Testis (tissue), 5 donors: ENCODE results near the gene RFX7. TPM values are rescaled to one million over a fixed set of nuclear protein-coding genes. Genes with fewer than 3 reads are reported as not detected.
A peak's percentile ranks its signal among the peaks of the same experiment; 100 is the strongest.

Source experiments
- DNase-seq: peaks from one replicate; pipeline ENCODE4 v3.0.0-alpha.2; 2019
- H3K27ac ChIP-seq, 2 donors: fragments of 200-600 bp; sonication (generic); one replicate each; pipeline ENCODE4 v1.5.1; 2019
- H3K27me3 ChIP-seq: fragments of 200-600 bp; sonication (generic); one replicate; pipeline ENCODE4 v1.5.1; 2019
- H3K36me3 ChIP-seq: fragments of 200-600 bp; sonication (generic); one replicate; pipeline ENCODE4 v1.5.1; 2017; ENCODE audit warnings: low read depth; ENCODE audit errors: missing control alignments
- H3K4me1 ChIP-seq: fragments of 200-600 bp; sonication (generic); one replicate; pipeline ENCODE4 v1.5.1; 2019
- H3K4me3 ChIP-seq, 2 donors: fragments of 200-600 bp; sonication (generic); one replicate each; pipeline ENCODE4 v1.5.1; 2017 to 2019
- H3K9me3 ChIP-seq: fragments of 200-600 bp; sonication (generic); one replicate; pipeline ENCODE4 v1.5.1; 2017
- CTCF ChIP-seq, 3 experiments: fragments of 450-650 bp in 2 of 3; fragments of 200-600 bp in 1 of 3; sonication (generic) in 1 of 3; IDR thresholded peaks; one replicate each; pipeline ENCODE4 v1.5.1; 2016 to 2019; ENCODE audit warnings: antibody characterized with exemption in 3 of 3, mild to moderate bottlenecking in 2 of 3, moderate library complexity in 1 of 3
- POLR2A ChIP-seq: fragments of 450-650 bp; IDR thresholded peaks from one replicate; pipeline ENCODE4 v1.6.1; 2017; ENCODE audit warnings: antibody characterized with exemption, mild to moderate bottlenecking, moderate library complexity
- WGBS, 2 donors: methylation state at CpG; one replicate each; pipeline ENCODE4 v1.1.5; 2018; 5-methylcytosine and 5-hydroxymethylcytosine counted together
- intact Hi-C: fragments of 100-400 bp; cut with DNase I; formaldehyde crosslinking; loops from one replicate; pipeline ENCODE4 v1.15.1; 2023; ENCODE audit warnings: low total_unique reads
- long read RNA-seq, 2 donors: transcript quantifications; one replicate each; lab custom pipeline, GENCODE V29; 2026
- polyA plus RNA-seq: library from polyadenylated mRNA; stranded (reverse); fragments of 350-450 nt; fragmentation: Illumina TruSeq; extraction: RNeasy Lipid Tissue Mini Kit (QIAGEN cat#74804); gene quantifications from one replicate; pipeline ENCODE4 v1.2.3, GENCODE V29; 2014; ENCODE audit warnings: low read depth, low replicate concordance; ENCODE audit not compliant: insufficient read depth
- total RNA-seq, 2 donors: library from RNA; depleted of rRNA; stranded (reverse); fragments of >200 nt; gene quantifications; one replicate each; pipeline ENCODE4 v1.2.3, GENCODE V29; 2016

Gene RFX7
- total RNA-seq (10 to 100 TPM; 19.7 to 21.6 TPM), polyA plus RNA-seq (17.5 TPM)
- long read RNA-seq, donor 1, partial matches to known transcripts = 5 of 10 reads
- long read RNA-seq, donor 1, other reads (novel, unspliced or antisense) = 5 of 10 reads
- long read RNA-seq, donor 2 = 0 reads

- TF ChIP-seq POLR2A = no peak
- TF ChIP-seq CTCF (IDR thresholded peaks at IDR 0.05) = peak in 1 of 3 experiments; percentile 17
- Histone ChIP-seq H3K9me3 (no peaks in the 10 kb centered on the region), H3K4me3 (peak within 1 kb of the TSS; percentile 88 to 94), H3K4me1 (peaks cover 17% of the 10 kb centered on the region), H3K27ac (peak within 1 kb of the TSS; percentile 89 to 95), H3K36me3 (no peaks in the 10 kb centered on the region), H3K27me3 (no peaks in the 10 kb centered on the region)
- WGBS, 2 donors = 0 to 1% methylated on average over 1 to 76 of the region's 85 CpGs
- intact Hi-C loops = no loop called here
- DNase-seq = peak; percentile 84
Observed at GRCh38 chr15:56243163-56244037, at the start of gene RFX7. RFX7 (minus strand) TSS chr15:56243879; CDS start chr15:56243285, 594 bp downstream.

- intact Hi-C loops = no loop called here
- H3K36me3 ChIP-seq = no peaks in the 10 kb centered on the region
- TF ChIP-seq CTCF (IDR thresholded peaks at IDR 0.05) = no peak
- TF ChIP-seq POLR2A = no peak
Observed at GRCh38 chr15:56292546-56293316, 49.1 kb upstream of the RFX7 start.

GRCh38 chr15:56291741-56292140 is 48.1 kb upstream of the RFX7 start:
- H3K4me1 ChIP-seq = no peaks in the 10 kb centered on the region
- H3K4me3 ChIP-seq = no peak overlapping the region
- 80 to 83% methylated on average over 2 of the region's 2 CpGs for WGBS, 2 donors
- H3K27me3 ChIP-seq = no peaks in the 10 kb centered on the region
- no peaks in the 10 kb centered on the region for H3K9me3 ChIP-seq
- intact Hi-C loops = no loop called here
- TF ChIP-seq POLR2A = no peak
- TF ChIP-seq CTCF (IDR thresholded peaks at IDR 0.05) = no peak
- no peak overlapping the region for H3K27ac ChIP-seq
- DNase-seq = no peak
- no peaks in the 10 kb centered on the region for H3K36me3 ChIP-seq

More at GRCh38 chr15:56292546-56293316, 49.1 kb upstream of the RFX7 start:
- Histone ChIP-seq H3K4me1 (no peaks in the 10 kb centered on the region), H3K9me3 (no peaks in the 10 kb centered on the region), H3K27me3 (no peaks in the 10 kb centered on the region), H3K4me3 (no peak overlapping the region), H3K27ac (no peak overlapping the region)
- WGBS, 2 donors = 94 to 97% methylated on average over 5 of the region's 5 CpGs
- no peak for DNase-seq

- 64 to 80% methylated on average over 3 of the region's 3 CpGs for WGBS, 2 donors
- intact Hi-C loops = no loop called here
- DNase-seq = no peak
- Histone ChIP-seq H3K4me1 (no peaks in the 10 kb centered on the region), H3K27me3 (no peaks in the 10 kb centered on the region), H3K4me3 (no peak overlapping the region), H3K9me3 (no peaks in the 10 kb centered on the region), H3K27ac (no peak overlapping the region), H3K36me3 (no peaks in the 10 kb centered on the region)
- TF ChIP-seq POLR2A = no peak
- no peak for TF ChIP-seq CTCF (IDR thresholded peaks at IDR 0.05)
Observed at GRCh38 chr15:56286213-56286612, 42.5 kb upstream of the RFX7 start.
